ENCODE measurements around the gene PLAC9.

PLAC9 gene

DNA sequence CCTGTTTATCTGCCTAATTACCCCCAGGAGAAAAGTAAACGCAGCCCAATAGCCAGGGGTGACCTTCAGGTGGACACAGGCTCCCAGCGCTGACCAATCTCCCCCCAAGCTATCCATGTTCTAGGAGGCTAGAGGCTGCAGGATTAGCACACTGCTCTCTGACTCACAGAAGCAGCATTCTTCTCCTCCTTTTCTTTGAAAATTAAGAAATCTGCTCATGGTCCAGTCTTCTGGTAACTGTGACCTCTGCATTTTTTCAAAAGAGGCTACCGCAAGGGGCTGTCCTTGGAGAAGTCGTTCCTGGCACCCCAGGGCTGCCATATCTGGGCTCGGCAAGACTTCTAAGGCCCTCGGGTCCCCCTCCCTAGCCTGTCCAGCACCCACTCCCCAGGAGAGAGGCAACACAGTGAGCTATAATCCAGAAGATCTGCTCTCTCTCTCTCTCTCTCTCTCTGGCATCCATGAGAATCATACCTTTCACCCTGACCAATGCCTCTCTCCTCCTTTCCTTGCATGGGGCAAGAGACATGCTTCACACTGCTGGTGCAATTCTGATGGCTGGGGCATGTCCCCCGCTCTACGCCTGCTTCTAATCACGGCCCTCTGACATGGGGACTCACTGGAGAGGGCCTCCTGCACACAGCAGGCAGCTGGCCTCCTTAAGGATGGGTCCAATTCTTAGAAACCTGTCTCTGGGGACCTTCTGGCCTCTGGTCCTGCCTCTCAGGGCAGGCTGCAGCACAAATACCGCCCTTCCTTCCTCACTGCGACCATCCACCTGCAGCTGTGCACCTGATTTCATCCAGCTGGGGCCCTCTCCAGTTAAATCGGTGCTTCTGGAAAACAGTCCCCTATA lies 45.5 kb downstream of the PLAC9 start:
- no peak for DNase-seq (ENCODE audit: extremely low read depth in 1 of 2, low read depth in 1 of 2)

GRCh38 chr10:80182986-80183385 lies 50.5 kb downstream of the PLAC9 start:
- DNase-seq (ENCODE audit: extremely low read depth in 1 of 2, low read depth in 1 of 2), result no peak

- no peak for DNase-seq (ENCODE audit: extremely low read depth in 1 of 2, low read depth in 1 of 2)
Observed at GRCh38 chr10:80183436-80183835, 50.9 kb downstream of the PLAC9 start.

GRCh38 chr10:80184291-80184690 lies 51.8 kb downstream of the PLAC9 start:
- DNase-seq (ENCODE audit: extremely low read depth in 1 of 2, low read depth in 1 of 2), result no peak

- no peak for DNase-seq (ENCODE audit: extremely low read depth in 1 of 2, low read depth in 1 of 2)
Observed at GRCh38 chr10:80185578-80186299, 53.2 kb downstream of the PLAC9 start.

GRCh38 chr10:80186364-80187012 lies 54.0 kb downstream of the PLAC9 start:
- DNase-seq (ENCODE audit: extremely low read depth in 1 of 2, low read depth in 1 of 2), result peak in 1 of 2 donors; percentile 54

GRCh38 chr10:80187060-80187459 lies 54.5 kb downstream of the PLAC9 start:
- DNase-seq (ENCODE audit: extremely low read depth in 1 of 2, low read depth in 1 of 2), result no peak

DNA sequence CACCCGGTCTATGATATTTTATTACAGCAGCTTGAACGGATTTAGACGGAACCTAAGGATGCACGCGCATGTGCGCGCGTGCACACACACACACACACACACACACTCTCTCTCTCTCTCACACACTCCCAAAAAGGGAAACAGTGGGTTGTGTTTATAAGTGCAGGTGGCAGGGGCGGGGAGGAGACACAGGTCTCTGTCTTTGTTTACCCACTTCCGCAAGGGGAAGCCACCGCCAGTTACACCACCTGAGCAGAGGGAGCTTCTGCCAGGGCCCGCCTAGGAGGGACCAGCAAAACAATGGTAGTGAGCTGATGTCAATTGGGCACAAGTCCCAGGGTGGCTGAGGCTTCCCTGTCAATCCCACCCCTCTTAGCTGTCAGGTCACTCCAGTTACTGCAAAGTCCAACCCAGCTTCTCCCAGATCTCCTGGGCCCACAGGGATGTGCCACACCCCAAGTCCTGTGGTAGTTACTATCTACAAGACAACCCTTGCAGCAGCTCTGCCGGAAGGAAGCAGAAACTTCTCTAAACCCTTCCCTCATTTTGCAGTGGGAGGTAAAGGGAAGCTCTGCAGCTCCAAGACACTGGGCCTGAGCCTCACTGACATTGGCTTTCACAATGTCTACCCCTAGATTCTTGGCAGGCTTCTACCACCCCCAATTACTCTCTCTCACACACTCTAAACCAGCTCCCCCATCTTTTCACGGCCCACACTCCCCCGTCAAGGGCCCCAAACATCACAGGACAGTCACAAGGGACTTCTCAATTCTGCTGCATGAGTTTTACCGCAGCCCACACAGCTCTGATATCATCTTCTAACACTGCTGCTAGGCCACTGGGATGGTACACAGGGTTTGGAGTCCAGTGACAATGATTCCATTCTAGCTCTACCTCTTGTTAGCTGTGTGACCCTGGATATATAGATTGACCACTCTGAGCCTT lies 55.2 kb downstream of the PLAC9 start:
- DNase-seq (ENCODE audit: extremely low read depth in 1 of 2, low read depth in 1 of 2), result peak; percentile 39 to 73

GRCh38 chr10:80188713-80189112 lies 56.2 kb downstream of the PLAC9 start:
- no peak for DNase-seq (ENCODE audit: extremely low read depth in 1 of 2, low read depth in 1 of 2)

DNA sequence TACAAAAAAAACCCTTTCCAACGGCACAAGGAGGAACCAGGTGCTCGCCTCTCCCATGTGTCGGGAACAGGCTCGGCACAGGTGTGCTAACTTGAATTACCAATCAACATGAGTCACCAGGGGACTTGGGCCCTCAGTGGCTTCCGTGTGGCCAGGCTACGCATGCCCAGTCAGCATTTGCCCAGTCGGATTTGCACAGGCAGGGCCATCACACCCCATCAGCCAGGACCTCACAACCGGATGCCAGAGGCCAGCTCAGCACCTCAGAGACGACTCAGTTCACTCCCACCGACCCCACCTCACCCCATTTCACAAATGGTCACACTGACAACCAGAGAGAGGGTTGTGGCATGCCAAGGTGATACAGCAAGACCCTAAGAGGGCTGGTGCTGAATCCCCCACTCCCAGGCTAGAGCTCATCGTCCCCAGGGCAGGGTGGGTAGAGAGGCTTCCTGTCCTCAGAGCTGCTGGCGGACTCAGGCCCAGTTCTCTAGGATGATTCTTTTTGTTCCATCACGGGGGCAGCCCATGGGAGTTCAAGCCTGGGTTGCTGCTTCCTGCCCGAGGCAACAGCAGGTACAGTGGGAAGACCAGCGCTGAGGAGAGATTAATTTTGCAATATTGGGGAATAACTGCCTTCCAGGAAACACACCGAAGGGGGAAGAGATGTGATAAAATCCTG lies 59.2 kb downstream of the PLAC9 start:
- DNase-seq (ENCODE audit: extremely low read depth in 1 of 2, low read depth in 1 of 2), result no peak

DNA sequence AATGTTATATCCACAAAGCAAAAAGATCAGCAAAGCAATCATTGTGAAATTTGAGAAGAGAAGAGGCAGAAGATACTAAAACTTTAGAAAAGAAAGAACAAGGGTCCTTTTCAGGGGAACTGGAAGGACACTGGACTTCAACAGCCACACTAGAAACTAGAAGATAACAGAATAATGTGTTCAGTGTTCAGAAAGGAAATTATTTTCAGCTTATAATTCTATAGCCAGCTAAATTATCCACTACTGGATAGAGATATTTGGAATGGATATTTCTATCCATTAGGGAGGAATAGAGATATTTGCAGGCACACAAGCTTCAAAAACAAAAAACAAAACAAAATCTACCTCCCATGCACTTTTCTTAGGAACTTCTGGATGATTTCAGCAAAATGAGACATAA lies 60.0 kb downstream of the PLAC9 start:
- DNase-seq (ENCODE audit: extremely low read depth in 1 of 2, low read depth in 1 of 2), result no peak

DNA sequence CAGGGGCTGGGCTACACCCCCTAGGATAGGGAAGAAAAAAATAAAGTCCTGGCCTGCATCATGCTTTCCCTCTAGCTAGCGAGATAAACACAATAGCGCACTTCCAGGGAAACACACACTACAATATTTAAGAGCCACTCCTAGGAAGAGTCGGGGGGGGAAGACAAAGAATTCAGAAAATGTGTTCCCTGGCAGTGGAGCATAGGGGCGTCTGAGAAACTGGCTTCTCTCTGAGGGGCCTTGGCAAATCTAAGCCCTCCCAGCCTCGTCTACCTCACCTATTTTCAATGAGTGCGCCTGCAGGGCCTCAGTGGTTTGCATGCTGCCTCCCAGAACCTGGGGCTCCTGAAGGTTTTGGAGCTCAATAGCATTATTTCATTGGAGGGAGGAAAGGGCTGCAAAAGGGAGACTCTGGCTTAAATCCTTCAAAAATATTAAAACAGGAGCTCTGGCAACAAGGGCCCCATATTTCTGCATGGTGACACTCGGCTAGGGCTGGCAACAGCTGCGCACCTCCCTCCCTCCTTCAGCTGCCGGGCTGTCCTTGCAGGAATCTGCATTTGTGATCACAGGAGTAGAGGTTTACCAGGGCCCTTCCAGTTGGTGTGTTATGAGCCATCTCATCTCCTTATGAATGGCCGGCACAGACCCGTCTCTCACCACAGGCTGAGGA lies 62.0 kb downstream of the PLAC9 start:
- no peak for DNase-seq (ENCODE audit: extremely low read depth in 1 of 2, low read depth in 1 of 2)
